NCI-H526 treated with DMSO at 0.1 percent for 48 hours (cell line): ENCODE results near the gene DNAH8.
A peak's percentile ranks its signal among the peaks of the same experiment; 100 is the strongest.

Experiments
- DNase-seq: peaks from one replicate; lab custom pipeline; 2025; lab: John Stamatoyannopoulos, UW

Gene DNAH8

GRCh38 chr6:38973178-38974057, 258.3 kb downstream of the DNAH8 start:
- peak; percentile 26 for DNase-seq

- no peak for DNase-seq
These were observed 259.5 kb downstream of the DNAH8 start for GRCh38 chr6:38974389-38975151.

DNA sequence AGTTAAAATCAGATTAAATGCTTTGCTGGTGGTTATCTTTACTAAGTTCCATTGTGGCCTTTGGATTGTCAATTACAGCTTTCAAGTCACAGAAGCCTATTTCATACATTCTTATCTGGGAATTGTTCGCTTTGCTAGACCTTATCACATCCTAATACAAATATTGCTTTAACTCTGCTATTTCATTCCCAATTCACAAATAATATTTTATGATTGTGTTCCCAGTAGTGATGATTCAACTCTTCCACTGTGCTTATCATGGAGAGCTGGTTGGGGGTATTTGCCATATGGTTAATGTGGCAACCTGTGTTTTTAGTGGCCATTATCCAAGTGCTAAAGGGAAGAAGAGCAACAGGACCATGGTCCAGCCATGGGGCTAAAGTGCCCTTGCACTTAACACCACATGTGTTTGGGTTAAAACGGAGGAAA, 260.5 kb downstream of the DNAH8 start:
- no peak for DNase-seq

DNA sequence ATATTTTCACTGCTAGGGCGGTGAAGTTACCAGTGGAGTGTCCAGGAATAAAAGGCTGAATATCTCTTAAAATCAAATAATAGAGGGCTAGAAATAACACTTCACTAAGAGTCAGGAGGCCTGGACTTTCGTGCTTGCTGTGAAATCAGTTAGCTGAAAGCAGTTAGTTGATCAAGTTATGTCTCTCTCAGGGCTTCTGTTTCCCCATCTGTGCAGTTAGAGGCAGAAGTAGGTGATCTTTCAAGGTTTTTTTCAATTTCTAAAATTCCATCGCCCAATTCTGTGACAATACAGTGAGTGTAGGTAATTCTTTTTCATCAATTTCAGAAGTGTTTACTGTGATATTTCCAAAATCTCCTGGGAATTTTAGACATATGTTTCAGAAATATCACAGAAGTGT, 260.9 kb downstream of the DNAH8 start:
- DNase-seq = no peak

DNA sequence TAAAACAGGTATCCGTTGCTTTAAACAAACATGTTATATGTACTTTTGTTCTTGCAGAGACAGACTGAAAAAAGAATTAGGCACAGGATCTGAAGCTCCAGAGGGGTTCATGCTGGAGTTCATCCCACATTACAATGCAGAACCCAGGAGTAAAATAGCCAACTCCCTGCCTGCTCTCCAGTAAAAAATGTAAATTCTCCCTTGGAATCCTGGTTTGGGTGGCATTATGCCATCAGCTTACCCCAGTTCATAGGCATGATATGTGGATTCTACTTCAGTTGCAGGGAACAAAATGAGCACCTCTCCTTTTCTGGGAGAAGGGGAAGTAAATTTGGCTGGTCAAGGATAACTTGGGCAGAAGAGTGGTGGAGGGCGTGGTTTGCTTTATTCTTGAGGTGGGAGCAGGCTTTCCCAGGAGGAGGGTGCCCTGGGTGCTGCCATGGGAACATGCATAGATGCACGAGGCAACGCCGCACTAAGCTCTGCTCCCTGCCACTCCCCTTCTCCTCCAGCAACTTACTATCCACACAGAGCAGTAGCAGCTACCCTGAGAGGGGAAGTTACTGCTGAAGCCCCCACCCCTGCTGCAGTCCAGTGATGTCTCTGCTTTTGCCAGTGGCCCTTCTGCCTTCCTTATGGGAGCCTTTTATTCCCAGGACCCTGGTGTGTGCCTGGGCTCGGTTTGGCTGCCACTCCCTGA, 261.8 kb downstream of the DNAH8 start:
- DNase-seq = no peak

- no peak for DNase-seq
These were observed 263.1 kb downstream of the DNAH8 start for GRCh38 chr6:38978139-38978704.

GRCh38 chr6:38982470-38982869, 267.4 kb downstream of the DNAH8 start:
- DNase-seq = no peak

GRCh38 chr6:38984723-38985122, 269.6 kb downstream of the DNAH8 start:
- no peak for DNase-seq

- no peak for DNase-seq
These were observed 270.7 kb downstream of the DNAH8 start for GRCh38 chr6:38985839-38986238.

- no peak for DNase-seq
These were observed 272.4 kb downstream of the DNAH8 start for GRCh38 chr6:38987503-38987902.

GRCh38 chr6:38988736-38989449, 273.8 kb downstream of the DNAH8 start:
- no peak for DNase-seq

DNA sequence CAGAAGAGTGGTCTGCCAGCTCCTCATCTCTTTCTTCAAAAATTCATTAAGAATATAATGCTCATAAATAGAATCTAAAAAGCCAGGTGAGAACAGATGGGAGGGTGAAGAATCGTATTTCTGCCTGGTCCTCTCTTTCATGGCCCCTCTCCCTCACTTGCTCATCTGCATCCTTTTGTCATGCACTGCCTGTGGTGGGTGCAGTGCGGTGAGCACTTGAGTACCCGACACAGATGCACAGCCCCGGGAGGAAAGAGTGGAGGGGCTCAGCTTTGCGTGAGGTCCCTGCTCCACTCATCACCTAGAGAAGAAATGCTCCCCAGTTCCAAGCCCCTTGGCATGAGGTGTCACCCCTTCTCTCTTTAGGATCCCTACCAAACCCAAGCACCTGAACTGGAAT, 275.4 kb downstream of the DNAH8 start:
- no peak for DNase-seq

GRCh38 chr6:38996676-38997075, 281.6 kb downstream of the DNAH8 start:
- DNase-seq = no peak

GRCh38 chr6:38997128-38997761, 282.1 kb downstream of the DNAH8 start:
- DNase-seq = no peak

GRCh38 chr6:39003072-39003471, 288.0 kb downstream of the DNAH8 start:
- DNase-seq = no peak

DNA sequence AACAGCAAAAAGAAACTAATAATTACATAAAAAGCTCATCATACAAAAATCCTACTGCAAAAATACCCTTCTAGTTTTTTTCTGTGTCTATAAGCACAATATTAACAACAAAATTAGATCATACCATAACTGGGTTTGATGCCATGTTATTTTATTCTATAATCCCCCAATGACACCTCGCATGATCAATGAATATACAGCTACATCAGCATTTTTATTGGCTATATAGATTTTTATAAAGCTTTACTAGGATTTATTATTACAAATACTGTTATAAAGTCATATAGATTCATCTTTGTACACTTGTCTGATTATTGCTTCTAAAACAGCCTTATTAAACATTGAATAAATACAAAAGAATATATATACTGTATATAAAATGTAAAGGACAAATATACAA, 288.4 kb downstream of the DNAH8 start:
- no peak for DNase-seq

DNA sequence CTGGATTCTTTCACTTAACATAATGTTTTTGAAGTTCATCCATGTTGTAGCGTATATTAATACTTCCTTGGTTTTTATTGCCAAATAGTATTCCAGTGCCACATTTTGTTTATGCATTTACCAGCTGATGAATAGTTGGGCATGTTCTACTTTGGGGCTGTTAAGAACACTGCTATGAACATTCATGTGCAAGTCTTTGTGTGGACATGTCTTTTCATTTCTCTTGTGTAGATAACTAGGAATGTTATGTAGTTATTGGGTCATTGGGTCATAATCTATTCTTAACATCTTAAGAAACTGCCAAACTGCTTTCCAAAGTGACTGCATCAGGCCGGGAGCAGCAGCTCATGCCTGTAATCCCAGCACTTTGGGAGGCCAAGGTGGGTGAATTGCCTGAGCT, 289.7 kb downstream of the DNAH8 start:
- DNase-seq = no peak

DNA sequence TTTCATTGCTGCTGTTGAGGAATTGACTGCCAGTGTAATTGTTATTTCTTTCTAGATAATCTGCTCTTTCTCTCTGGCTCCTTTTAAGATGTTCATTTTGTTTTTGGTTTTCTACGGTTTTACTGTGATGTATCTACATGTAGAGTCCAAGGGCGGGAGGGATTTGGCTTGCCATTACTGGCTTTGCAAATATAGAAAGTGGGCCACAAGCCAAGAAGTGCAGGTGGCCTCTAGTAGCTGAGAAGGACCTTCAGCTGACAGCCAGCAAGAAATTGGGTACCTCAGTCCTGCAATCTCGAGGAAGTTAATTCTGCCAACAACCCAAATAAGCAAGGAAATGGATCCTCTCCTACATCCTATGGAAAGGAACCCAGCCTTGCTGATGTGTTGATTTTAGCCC, 290.7 kb downstream of the DNAH8 start:
- DNase-seq = no peak

DNA sequence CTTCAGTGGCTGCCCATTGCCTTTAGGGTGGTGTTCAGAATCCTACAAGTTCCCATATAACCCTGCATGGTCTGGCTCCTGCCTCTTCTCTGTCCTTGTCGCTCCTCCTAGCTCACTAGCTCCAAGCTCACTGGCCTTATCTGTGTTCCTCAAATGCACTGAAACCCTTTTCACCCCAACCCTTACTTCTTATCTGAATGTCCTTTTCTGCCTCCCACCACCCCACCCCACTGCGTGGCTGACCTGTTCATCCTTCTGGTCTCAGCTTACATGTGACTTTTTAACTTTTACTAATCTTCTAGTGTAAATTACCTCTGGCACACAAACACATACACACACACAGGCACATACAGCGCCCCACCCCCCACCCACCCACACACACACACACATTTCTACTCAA, 292.5 kb downstream of the DNAH8 start:
- DNase-seq = no peak

DNA sequence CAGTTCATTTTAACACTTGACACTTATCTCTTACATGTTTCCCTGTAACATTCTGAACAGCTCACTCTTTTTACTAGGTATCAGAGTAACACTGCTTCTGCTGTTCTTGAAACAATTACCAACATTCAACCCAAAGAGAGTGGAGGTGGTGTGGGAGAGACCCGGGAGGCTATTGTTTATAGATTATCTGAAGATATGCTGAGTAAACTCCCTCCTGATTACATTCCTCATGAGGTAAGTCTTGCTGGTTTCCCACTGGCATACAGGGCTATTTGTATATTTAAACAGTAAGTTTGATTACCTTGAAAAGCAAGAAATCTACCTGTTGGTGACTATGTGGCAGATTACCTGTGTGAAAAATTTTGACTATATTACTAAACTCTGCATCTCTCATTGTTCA, 293.6 kb downstream of the DNAH8 start:
- DNase-seq = no peak

DNA sequence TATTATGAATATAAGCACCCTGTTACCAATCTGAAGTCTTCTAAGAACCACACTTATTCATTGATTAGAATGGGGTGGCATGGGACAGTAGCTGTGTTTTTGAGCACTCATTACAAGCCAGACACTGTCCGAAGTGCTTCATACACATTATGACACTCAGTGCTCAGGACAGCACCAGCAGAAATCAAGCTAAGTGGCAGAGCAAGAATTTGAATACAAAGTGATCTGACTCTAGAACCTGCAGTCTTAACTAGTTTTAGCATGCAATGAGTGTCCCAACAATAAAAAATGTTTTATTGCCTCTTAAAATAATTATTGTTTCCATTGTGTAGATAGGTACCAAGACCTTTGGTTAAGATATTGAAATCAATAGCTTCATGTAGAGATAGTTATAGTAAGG, 294.4 kb downstream of the DNAH8 start:
- DNase-seq = no peak
